Sigmoid colon (tissue), 7 donors: Measurements from ENCODE around the gene CSF1R. TPM values are rescaled to one million over a fixed set of nuclear protein-coding genes. Genes with fewer than 3 reads are reported as not detected.

Experiments
- DNase-seq: peaks from one replicate; pipeline ENCODE4 v3.0.0-alpha.2; 2019
- H3K27ac ChIP-seq, 4 donors: fragments of 200-600 bp; sonication (generic); one replicate each; pipeline ENCODE4 v1.5.1; 2016 to 2019; ENCODE audit warnings: mild to moderate bottlenecking in 1 of 4
- H3K27me3 ChIP-seq, 3 donors: fragments of 200-600 bp; sonication (generic); one replicate each; pipeline ENCODE4 v1.5.1; 2019; ENCODE audit warnings: mild to moderate bottlenecking in 1 of 3
- H3K36me3 ChIP-seq, 4 donors: fragments of 200-600 bp; sonication (generic); one replicate each; pipeline ENCODE4 v1.5.1; 2016 to 2019
- H3K4me1 ChIP-seq, 4 donors: fragments of 200-600 bp; sonication (generic); one replicate each; pipeline ENCODE4 v1.5.1; 2017 to 2019
- H3K4me3 ChIP-seq, 4 donors: fragments of 200-600 bp; sonication (generic); one replicate each; pipeline ENCODE4 v1.5.1; 2017 to 2019; ENCODE audit warnings: mild to moderate bottlenecking in 2 of 4, moderate library complexity in 1 of 4
- H3K9me3 ChIP-seq, 4 donors: fragments of 200-600 bp in 3 of 4; sonication (generic) in 3 of 4; one replicate each; pipeline versions ENCODE4 v1.5.1 to v1.6.1; 2013 to 2019
- EP300 ChIP-seq, 4 donors: sonication (generic); formaldehyde crosslinking; IDR thresholded peaks; one replicate each; pipeline ENCODE4 v1.6.1; 2017; ENCODE audit warnings: antibody characterized with exemption in 4 of 4
- POLR2A ChIP-seq, 2 donors: fragments of 450-650 bp; IDR thresholded peaks; one replicate each; pipeline ENCODE4 v1.6.1; 2016; ENCODE audit warnings: antibody characterized with exemption in 2 of 2, mild to moderate bottlenecking in 2 of 2, moderate library complexity in 2 of 2
- POLR2AphosphoS5 ChIP-seq, 4 donors: sonication (generic); formaldehyde crosslinking; IDR thresholded peaks; one replicate each; pipeline ENCODE4 v1.6.1; 2017; ENCODE audit warnings: antibody characterized with exemption in 4 of 4
- WGBS, 2 donors: extraction: QIAGEN DNeasy Blood & Tissue Kit; methylation state at CpG; one replicate each; pipeline ENCODE4 v1.1.7; 2013; 5-methylcytosine and 5-hydroxymethylcytosine counted together
- intact Hi-C: fragments of 100-400 bp; cut with DNase I; formaldehyde crosslinking; loops from one replicate; pipeline ENCODE4 v1.15.1; 2023
- polyA plus RNA-seq, 3 donors: library from polyadenylated mRNA; stranded (reverse); fragments of 200-250 nt; gene quantifications; one replicate each; pipeline ENCODE4 v1.2.3, GENCODE V29; 2013
- total RNA-seq, 4 donors: library from RNA; depleted of rRNA; stranded (reverse); fragments of >200 nt; gene quantifications; one replicate each; pipeline ENCODE4 v1.1.0, GENCODE V29; 2016
- TF ChIP-seq, protein P1 (sequence below), 4 experiments: fragments of 450-650 bp in 3 of 4; fragments of 200-600 bp in 1 of 4; IDR thresholded peaks; one replicate each; pipeline ENCODE4 v1.5.1; 2016 to 2019; ENCODE audit warnings: antibody characterized with exemption in 4 of 4, mild to moderate bottlenecking in 3 of 4, moderate library complexity in 2 of 4
- donor health status: healthy with polysubstance abuse.
- donor health status: Bipolar disorder and iron deficiency.
- donor health status: healthy.

The CSF1R gene
- total and polyA plus RNA-seq, 7 donors = 10.8 to 44.4 (median 26.1) TPM

DNA sequence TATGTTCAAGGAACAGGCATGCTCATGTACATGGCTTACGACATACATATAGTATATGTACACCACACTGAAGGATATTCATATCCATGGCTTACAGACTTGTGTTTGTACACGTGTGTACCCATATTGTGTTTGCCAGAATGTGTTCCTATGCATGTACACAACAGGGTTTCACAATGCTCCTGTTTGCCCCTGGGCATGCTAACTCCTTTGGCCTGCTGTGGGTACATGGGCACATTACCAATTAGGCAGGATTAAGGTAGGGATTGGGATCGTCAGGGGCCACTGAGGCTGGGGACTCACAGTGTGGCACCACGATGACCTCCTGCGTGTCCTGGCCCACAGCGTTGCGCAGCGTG lies 43.1 kb upstream of the CSF1R start:
- intact Hi-C loops = no loop called here
- TF ChIP-seq, protein P1, sequence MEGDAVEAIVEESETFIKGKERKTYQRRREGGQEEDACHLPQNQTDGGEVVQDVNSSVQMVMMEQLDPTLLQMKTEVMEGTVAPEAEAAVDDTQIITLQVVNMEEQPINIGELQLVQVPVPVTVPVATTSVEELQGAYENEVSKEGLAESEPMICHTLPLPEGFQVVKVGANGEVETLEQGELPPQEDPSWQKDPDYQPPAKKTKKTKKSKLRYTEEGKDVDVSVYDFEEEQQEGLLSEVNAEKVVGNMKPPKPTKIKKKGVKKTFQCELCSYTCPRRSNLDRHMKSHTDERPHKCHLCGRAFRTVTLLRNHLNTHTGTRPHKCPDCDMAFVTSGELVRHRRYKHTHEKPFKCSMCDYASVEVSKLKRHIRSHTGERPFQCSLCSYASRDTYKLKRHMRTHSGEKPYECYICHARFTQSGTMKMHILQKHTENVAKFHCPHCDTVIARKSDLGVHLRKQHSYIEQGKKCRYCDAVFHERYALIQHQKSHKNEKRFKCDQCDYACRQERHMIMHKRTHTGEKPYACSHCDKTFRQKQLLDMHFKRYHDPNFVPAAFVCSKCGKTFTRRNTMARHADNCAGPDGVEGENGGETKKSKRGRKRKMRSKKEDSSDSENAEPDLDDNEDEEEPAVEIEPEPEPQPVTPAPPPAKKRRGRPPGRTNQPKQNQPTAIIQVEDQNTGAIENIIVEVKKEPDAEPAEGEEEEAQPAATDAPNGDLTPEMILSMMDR (IDR thresholded peaks at IDR 0.05) = no peak
- no peaks in the 10 kb centered on the region for H3K27me3 ChIP-seq
- H3K4me3 ChIP-seq = no peak overlapping the region
- no peak for DNase-seq
- H3K27ac ChIP-seq = peak overlapping the region in 3 of 4 donors; percentile 25 to 45 (median 27)
- WGBS, 2 donors = 39 to 85% methylated on average over 8 of the region's 8 CpGs
- H3K4me1 ChIP-seq = peaks cover 0 to 37% (median 33%) of the 10 kb centered on the region in 4 donors
- H3K36me3 ChIP-seq = peaks cover 0 to 58% (median 18%) of the 10 kb centered on the region in 4 donors
- H3K9me3 ChIP-seq = no peaks in the 10 kb centered on the region

DNA sequence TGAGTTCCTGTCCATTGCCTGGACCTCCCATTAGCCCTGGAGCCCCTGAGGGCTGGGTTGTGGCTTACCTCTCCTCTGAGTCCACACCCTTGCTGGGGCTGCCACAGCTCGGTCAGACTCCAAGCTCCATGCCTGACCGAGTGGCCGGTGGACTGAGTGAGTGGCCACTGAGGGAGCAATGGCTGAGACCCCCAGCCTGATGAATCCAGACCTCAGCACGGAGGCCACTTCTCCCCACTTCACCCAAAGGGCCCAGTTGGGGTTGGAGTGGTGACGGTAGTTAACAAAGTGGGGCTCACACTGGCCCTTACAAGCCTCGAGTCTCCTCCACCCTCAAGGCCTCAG lies 40.5 kb upstream of the CSF1R start:
- no peak for TF ChIP-seq POLR2AphosphoS5 (IDR thresholded peaks at IDR 0.05)
- TF ChIP-seq EP300 (IDR thresholded peaks at IDR 0.05) = no peak
- TF ChIP-seq, protein P1 (IDR thresholded peaks at IDR 0.05) = no peak
- TF ChIP-seq POLR2A (IDR thresholded peaks at IDR 0.05) = no peak
- H3K9me3 ChIP-seq = no peaks in the 10 kb centered on the region
- WGBS, 2 donors = 82 to 87% methylated on average over 6 of the region's 6 CpGs
- H3K4me1 ChIP-seq = peaks cover 0 to 25% (median 21%) of the 10 kb centered on the region in 4 donors
- H3K27ac ChIP-seq = no peak overlapping the region
- H3K4me3 ChIP-seq = no peak overlapping the region
- no peak for DNase-seq
- intact Hi-C loops = no loop called here
- no peaks in the 10 kb centered on the region for H3K27me3 ChIP-seq
- H3K36me3 ChIP-seq = peaks cover 0 to 68% (median 26%) of the 10 kb centered on the region in 4 donors

DNA sequence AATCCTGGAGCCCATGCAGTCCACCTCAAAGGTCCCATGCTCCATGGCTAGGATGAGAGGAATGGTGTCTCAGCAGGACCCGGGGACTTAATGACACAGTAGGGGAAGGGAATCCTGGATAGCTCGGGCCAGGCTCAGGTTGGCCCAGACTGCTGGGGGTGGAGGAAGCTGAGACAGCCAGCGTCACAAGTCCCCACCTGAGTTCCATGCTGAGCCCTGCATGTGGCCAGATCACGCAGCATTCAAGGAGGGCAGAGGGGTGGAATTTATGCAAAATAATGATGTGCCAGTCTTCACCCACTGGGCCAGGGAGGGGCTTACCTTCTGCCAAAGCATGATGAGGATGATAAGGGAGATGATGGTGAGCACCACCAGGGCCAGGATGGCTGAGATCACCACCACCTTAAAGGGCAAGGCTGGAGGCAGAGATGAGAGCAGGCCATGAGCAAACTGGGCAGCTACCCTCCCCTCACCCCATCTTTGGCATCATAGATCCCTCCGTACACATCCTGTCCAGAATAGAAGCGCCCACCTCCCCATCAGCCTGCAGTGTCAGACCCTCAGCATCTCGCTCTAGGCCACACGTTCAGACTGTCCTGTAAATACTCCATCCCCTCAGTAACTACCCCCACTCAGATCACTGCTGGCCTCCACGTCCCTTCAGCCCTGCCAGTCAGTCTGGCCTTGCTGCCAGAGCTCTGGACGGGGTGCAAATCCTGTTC lies 40.0 kb upstream of the CSF1R start:
- no peaks in the 10 kb centered on the region for H3K27me3 ChIP-seq
- no peak overlapping the region for H3K27ac ChIP-seq
- no peak for DNase-seq
- intact Hi-C loops = no loop called here
- no peak overlapping the region for H3K4me3 ChIP-seq
- WGBS, 2 donors = 91 to 93% methylated on average over 10 of the region's 10 CpGs
- no peaks in the 10 kb centered on the region for H3K9me3 ChIP-seq
- peaks cover 0 to 74% (median 28%) of the 10 kb centered on the region in 4 donors for H3K36me3 ChIP-seq
- TF ChIP-seq, protein P1 (IDR thresholded peaks at IDR 0.05) = no peak
- TF ChIP-seq POLR2AphosphoS5 (IDR thresholded peaks at IDR 0.05) (no peak), EP300 (IDR thresholded peaks at IDR 0.05) (no peak), POLR2A (IDR thresholded peaks at IDR 0.05) (no peak)
- peaks cover 0 to 20% (median 16%) of the 10 kb centered on the region in 4 donors for H3K4me1 ChIP-seq

- H3K27ac ChIP-seq = no peak overlapping the region
- 95% methylated on average over 10 of the region's 10 CpGs for WGBS, 2 donors
Measured at GRCh38 chr5:150125334-150125733, 39.0 kb upstream of the CSF1R start.

More at GRCh38 chr5:150125334-150125733, 39.0 kb upstream of the CSF1R start:
- H3K9me3 ChIP-seq = no peaks in the 10 kb centered on the region
- no peaks in the 10 kb centered on the region for H3K27me3 ChIP-seq
- intact Hi-C loops = no loop called here
- no peak for DNase-seq
- peaks cover 0 to 84% (median 33%) of the 10 kb centered on the region in 4 donors for H3K36me3 ChIP-seq
- TF ChIP-seq, protein P1 (IDR thresholded peaks at IDR 0.05) = no peak
- TF ChIP-seq EP300 (IDR thresholded peaks at IDR 0.05) (no peak), POLR2AphosphoS5 (IDR thresholded peaks at IDR 0.05) (no peak), POLR2A (IDR thresholded peaks at IDR 0.05) (no peak)
- H3K4me3 ChIP-seq = no peak overlapping the region
- peaks cover 0 to 10% (median 10%) of the 10 kb centered on the region in 4 donors for H3K4me1 ChIP-seq
